Transverse colon (tissue), 3 donors: Measurements from ENCODE around the gene INPP4B.

ENCODE experiments used
- POLR2A ChIP-seq: fragments of 450-650 bp; IDR thresholded peaks from one replicate; pipeline ENCODE4 v1.6.1; 2016; ENCODE audit warnings: antibody characterized with exemption, mild to moderate bottlenecking, moderate library complexity
- TF ChIP-seq, protein P1 (sequence below), 5 experiments: fragments of 200-600 bp in 3 of 5; fragments of 450-650 bp in 2 of 5; sonication (generic) in 3 of 5; IDR thresholded peaks; 1 replicate in 2 of 5; 2 replicates in 3 of 5; pipeline ENCODE4 v1.5.1; 2016 to 2017; ENCODE audit warnings: antibody characterized with exemption in 5 of 5, inconsistent platforms in 3 of 5, mild to moderate bottlenecking in 2 of 5, moderate library complexity in 1 of 5

DNA sequence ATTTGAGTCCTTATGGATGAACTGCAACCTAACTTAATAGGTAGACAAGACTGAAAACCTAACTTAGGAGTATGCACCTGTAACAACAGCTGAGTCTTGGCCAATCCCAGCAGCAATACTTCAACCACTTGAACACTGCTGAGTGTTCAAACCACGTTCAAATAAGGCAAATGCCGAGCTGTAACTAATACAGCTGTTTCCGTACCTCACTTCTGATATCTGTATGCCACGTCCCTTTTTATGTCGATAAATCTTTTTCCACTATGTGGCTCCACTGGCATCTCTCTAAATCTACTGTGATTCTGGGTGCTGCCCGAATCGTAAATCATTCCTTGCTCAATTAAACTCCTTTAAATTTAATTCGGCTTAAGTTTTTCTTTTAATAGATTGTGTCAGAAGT, 459.7 kb downstream of the INPP4B start:
- TF ChIP-seq, protein P1, sequence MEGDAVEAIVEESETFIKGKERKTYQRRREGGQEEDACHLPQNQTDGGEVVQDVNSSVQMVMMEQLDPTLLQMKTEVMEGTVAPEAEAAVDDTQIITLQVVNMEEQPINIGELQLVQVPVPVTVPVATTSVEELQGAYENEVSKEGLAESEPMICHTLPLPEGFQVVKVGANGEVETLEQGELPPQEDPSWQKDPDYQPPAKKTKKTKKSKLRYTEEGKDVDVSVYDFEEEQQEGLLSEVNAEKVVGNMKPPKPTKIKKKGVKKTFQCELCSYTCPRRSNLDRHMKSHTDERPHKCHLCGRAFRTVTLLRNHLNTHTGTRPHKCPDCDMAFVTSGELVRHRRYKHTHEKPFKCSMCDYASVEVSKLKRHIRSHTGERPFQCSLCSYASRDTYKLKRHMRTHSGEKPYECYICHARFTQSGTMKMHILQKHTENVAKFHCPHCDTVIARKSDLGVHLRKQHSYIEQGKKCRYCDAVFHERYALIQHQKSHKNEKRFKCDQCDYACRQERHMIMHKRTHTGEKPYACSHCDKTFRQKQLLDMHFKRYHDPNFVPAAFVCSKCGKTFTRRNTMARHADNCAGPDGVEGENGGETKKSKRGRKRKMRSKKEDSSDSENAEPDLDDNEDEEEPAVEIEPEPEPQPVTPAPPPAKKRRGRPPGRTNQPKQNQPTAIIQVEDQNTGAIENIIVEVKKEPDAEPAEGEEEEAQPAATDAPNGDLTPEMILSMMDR (IDR thresholded peaks at IDR 0.05) = no peak
- no peak for TF ChIP-seq POLR2A
